DMS53 treated with DMSO at 0.1 percent for 48 hours (cell line): Measurements from ENCODE around the gene MSMO1.

Experiments
- DNase-seq: peaks from one replicate; lab custom pipeline; 2025; ENCODE audit not compliant: unreplicated experiment; lab: John Stamatoyannopoulos, UW

MSMO1 gene

GRCh38 chr4:165359506-165359905 is 32.0 kb downstream of the MSMO1 start:
- DNase-seq = no peak

GRCh38 chr4:165360041-165360695 is 32.7 kb downstream of the MSMO1 start:
- no peak for DNase-seq

GRCh38 chr4:165360985-165361670 is 33.7 kb downstream of the MSMO1 start:
- no peak for DNase-seq

- no peak for DNase-seq
Observed at GRCh38 chr4:165361810-165362209, 34.3 kb downstream of the MSMO1 start.

GRCh38 chr4:165364452-165365080 is 37.1 kb downstream of the MSMO1 start:
- DNase-seq = no peak

GRCh38 chr4:165367040-165367439 is 39.6 kb downstream of the MSMO1 start:
- DNase-seq = no peak

- no peak for DNase-seq
Observed at GRCh38 chr4:165368114-165368513, 40.6 kb downstream of the MSMO1 start.

- DNase-seq = no peak
Observed at GRCh38 chr4:165368567-165368966, 41.1 kb downstream of the MSMO1 start.

GRCh38 chr4:165369522-165369921 is 42.1 kb downstream of the MSMO1 start:
- DNase-seq = no peak

GRCh38 chr4:165370530-165370929 is 43.1 kb downstream of the MSMO1 start:
- no peak for DNase-seq

GRCh38 chr4:165375465-165375864 is 48.0 kb downstream of the MSMO1 start:
- DNase-seq = no peak

- no peak for DNase-seq
Observed at GRCh38 chr4:165378398-165378744, 50.9 kb downstream of the MSMO1 start.

GRCh38 chr4:165378745-165379677 is 51.5 kb downstream of the MSMO1 start, which contains the start of gene CPE:
Gene CPE, plus strand, starts transcription at chr4:165379008. Its CDS starts 214 bp downstream, at chr4:165379222.
- DNase-seq = peak; percentile 61

- no peak for DNase-seq
Observed at GRCh38 chr4:165379678-165380064, 52.2 kb downstream of the MSMO1 start.

GRCh38 chr4:165380805-165381204 is 53.3 kb downstream of the MSMO1 start:
- DNase-seq = no peak

GRCh38 chr4:165381821-165382373 is 54.4 kb downstream of the MSMO1 start:
- no peak for DNase-seq

GRCh38 chr4:165382640-165383039 is 55.2 kb downstream of the MSMO1 start:
- no peak for DNase-seq

- no peak for DNase-seq
Observed at GRCh38 chr4:165383591-165384073, 56.2 kb downstream of the MSMO1 start.

- no peak for DNase-seq
Observed at GRCh38 chr4:165384186-165384585, 56.7 kb downstream of the MSMO1 start.

- no peak for DNase-seq
Observed at GRCh38 chr4:165384598-165384997, 57.1 kb downstream of the MSMO1 start.

GRCh38 chr4:165385126-165385525 is 57.7 kb downstream of the MSMO1 start:
- DNase-seq = no peak
